Dermis blood vessel endothelial cell (primary cell): Measurements from ENCODE around the gene CBX5. TPM values are rescaled to one million over a fixed set of nuclear protein-coding genes. Genes with fewer than 3 reads are reported as not detected.
A peak's percentile ranks its signal among the peaks of the same experiment; 100 is the strongest.

Experiments used
- DNase-seq: peaks from one replicate; pipeline ENCODE4 v3.0.0; 2010
- total RNA-seq: library from RNA; depleted of rRNA; stranded (reverse); fragments of >200 nt; gene quantifications from 2 replicates; pipeline ENCODE4 v1.2.3, GENCODE V29; 2014

CBX5 gene
- total RNA-seq, 1 donor from 2014 or later: 27.6 TPM

DNA sequence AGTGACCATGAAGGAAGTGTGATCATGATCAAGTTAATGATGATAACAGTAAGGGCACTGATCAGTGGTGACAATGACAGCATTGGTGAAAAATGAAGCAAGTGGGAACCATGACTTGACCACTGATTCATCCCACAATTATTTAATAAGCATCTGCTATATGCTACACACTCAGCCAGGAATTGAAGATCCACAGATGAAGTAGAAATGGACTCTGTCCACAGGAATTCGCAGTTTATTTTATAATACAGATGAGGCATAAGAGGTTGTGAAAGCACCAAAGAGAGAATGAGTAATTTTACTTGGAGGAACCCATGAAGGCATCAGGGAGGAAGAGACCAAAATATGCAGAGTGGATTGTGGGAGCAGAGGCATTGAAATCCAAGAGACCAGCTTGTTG is 57.3 kb downstream of the CBX5 start:
- no peak for DNase-seq

DNA sequence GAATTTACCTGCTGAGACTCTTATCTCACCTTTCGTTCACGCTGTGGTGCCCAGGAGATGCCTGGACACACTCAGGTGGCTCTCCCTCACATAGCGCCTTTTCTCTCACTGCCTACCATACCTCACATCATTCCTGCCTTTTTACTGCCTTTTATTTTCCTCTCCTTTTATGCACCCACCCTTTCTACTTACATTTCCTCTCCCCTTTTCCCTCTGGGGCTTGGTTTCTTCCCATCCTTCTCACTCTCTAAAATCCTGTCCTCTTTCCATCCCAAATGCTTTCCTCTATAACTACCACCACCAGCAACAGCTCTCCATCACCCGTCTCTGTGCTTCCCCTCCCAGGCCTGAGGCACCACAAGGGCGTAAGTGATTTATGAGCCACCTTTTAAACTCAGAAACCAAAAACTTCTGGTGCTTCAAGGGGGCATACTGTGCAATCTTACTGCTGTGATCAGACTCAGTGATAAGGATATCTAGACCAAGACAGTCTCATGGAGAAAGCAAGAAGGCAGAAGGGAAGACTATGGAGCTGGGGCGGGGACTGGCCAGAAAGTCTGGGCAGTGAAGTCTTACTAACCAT is 58.4 kb downstream of the CBX5 start:
- no peak for DNase-seq

DNA sequence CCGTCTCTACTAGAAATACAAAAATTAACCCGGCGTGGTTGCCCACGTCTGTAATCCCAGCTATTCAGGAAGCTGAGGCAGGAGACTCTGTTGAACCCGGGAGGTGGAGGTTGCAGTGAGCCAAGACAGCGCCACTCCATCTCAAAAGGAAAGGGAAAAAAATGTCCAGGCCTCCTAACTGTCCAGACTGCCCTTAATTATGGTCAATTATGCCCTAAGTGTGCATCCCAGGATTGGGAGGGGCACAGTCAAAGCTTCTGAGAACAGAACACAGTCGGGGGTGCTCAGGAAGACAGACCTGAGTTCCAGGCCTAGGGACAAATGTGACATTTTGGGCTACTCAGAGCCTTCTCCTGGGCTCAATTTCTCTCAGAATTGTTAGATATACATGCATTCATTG is 59.4 kb downstream of the CBX5 start:
- no peak for DNase-seq

DNA sequence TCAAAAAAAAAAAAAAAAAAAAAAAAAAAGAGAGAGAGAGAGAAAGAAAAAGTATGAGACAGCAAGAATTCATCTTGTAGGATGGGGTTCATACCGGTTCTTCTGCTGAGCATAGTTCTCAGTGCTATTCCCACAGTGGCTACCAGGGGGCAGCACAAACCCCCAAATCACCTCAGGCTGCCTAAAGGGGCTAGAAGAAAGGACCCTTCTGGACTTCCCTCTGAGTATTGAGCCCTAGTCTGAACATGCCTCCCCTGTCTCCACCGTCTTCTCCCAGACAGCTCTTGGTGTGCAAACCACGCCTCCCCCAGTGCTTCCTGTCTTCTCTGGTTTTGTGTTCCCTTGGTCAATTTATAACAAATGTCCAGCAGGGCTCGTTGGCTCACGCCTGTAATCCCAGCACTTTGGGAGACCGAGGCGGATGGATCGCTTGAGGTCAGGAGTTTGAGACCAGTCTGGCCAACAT is 59.8 kb downstream of the CBX5 start:
- DNase-seq: peak; percentile 80

DNA sequence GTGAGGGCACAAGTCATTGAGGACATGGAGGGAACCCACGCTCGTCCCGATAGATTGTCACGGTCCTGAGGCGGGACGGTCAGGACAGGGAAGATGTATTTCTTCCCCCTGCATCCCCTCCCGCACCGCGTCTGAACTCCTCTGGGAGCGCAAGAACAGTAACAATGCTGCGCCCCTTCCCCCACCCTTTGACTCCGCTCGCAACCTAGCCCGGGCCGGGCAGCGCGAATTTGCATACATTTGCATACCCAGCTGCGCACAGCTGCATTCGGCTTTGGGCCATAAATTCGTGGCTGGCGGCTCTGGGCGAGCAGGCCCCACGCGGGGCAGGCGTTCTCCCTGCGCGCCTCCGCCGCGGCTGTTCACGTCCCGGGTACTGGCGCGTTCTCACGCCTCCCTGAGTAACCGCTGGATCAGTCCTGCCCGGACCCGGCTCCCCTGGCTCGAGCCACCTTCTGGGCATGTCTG is 62.1 kb downstream of the CBX5 start:
- DNase-seq: peak; percentile 12

DNA sequence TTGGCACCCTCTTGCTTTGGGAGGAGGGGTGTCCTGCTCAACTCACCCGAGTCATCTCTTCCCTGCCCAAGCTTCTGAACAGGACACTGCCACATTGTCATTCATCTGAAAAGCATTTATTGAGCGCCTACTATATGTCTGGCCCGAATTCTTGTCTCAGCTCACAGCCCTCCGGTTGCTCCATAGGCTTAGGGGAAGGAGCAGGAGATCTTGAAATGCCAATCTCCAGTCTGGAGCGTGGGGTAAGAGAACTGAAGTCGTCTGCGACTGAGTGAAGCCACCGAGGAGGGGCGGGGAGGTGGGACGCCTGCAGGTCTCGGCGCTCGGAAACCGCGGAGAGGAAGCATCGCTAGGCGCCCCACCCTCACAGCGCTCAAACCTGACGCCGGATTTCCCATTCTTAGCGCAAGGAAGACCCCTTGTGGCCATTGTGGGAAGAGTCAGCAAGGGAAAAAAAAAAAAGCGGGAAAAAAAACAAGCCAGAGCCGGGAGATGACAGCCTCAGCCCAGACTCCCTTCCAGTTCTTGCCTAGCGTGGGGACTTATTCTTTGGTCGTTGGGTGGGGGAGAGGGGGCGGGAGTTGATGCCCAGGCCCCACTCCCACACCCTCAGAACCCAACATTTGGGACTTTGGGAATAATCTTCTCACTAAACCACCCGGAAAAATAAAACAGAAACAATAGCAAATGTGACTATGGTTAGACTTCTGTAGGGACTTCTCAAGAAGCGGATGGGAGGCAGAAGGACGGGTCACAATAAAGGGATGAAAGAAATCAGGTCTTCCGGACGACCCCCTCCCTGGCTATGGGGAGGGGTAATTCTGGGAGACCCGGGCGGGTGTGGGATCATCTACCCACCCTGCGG is 62.9 kb downstream of the CBX5 start:
- DNase-seq: peak; percentile 85

DNA sequence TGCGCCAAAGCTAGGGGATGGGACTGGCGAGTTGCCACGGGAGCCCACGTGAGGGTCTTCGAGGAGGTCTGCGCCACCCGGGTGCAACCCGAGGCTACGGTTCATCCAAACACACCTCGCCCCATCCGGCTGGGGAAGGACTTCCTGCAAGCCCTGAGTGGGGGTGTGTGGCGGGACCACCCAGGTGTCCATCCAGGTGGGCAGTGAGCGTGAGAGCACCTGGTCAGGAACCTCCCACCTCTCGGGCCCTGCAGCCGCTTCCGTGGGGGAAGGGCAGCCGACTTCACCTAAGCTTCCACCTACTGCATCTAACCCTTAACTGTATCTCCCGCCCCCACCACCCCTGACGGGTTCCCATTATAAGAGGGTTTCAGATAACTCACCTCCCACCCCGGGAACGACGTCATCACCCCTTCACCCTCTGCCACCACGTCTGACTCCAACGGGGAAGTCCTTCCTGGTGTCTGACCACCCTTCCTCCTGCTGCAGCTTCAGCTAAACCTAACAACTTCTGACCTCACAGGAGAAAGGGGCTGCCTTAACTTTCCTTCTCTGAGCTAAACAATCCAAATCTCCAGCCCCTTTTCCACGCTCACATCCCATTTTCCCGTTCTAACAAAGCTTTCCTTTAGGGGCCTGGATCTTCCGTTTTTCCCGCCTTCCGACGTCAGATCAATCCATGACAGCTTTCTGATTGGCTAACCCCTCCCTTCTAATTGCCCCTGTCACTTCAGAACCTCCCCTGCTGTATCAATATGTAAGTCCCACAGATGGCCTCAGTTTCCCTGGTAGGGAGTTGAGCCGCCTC is 63.7 kb downstream of the CBX5 start:
- peak; percentile 18 for DNase-seq

DNA sequence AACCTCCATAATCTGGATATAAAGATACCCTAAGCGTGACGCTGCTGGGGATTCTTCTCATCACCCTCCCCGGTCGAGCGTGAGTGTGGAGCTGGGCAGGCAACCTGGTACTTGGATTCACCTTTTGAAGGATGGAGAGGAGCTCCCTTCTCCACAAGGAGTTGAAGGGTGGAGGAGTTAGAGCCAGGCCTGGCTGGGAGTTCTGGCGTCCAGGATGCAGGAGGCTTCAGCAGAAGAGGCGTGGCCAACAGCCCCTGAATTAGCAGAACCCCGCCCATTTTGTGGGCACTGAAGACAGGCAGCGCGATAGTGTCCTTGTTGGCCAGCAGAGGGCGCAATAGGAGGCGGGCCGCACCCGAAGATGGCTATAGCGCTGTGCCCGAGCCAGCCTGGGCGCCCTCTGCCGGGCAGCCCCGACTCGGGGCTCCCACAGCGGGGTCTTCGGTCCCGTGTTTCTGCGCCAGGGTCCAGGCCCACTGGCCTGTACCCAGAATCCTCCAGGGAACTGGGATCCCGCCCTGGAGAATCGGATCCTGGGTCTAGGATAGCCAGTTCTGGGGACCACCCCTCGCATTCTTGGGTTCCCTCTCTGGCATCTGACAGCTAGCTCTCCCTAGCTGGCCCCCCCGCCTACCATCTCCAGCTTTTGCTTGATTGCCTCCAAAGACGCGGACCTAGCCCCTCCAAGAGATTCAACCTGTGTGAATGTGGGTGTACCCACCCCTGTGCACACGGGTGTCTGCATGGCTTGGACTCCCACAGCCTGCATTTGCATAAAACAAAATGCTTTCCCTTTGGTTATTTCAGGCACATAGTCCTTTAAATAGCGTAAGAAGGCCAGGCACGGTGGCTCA is 65.1 kb downstream of the CBX5 start:
- peak; percentile 95 for DNase-seq

DNA sequence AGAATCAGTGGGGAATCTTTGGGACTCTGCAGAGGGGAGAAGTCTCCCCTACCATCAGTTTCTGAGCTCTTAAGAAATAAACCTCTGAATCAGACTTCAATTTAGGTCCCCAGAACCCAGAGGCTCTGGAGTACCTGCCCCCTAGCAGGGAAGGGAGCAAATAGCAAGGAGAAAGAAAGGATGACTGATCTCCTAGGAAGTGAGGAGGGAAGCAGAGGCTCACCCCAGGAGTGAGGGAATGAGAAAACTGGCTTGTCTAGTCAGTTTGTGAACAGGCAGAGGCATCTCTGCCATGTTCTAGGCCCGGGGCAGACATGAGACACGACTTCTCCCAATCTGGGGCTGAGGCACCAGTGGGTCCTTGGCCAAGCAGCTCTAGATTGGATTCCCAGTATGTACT is 66.8 kb downstream of the CBX5 start:
- no peak for DNase-seq

DNA sequence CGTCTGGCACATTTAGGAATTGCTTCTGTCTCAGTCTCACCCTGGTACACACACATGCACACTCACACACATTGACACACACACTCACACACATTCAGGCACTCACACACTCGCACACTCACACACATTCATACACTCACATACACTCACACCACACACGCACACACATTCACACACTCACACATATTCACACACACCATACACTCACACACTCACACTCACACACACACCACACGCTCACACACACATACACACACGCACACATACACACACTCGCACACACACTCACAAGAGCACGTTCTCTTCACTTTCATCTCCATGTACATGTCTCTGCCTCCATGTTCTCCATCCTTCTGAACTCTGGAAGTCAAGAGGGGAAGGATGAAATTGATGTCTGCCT is 68.0 kb downstream of the CBX5 start:
- no peak for DNase-seq

DNA sequence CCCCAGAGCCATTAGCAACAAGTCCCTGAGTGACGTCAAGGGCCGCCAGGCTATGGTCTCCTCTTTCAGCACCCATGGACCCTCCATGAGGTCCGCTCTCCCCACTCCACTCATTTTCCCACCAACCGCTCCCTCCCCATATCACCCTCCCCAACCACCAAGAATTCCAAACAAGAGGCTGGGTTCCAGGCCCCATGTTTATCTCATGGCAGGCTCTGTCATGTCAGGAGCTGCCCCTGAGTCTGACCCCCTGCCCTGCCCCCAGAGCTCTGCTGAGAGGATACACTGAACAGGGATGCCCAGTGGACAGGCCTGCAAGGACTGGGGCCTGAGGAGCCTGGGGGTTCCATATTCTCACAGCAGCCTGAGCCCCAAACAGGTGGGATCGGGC is 69.5 kb downstream of the CBX5 start:
- DNase-seq: no peak

DNA sequence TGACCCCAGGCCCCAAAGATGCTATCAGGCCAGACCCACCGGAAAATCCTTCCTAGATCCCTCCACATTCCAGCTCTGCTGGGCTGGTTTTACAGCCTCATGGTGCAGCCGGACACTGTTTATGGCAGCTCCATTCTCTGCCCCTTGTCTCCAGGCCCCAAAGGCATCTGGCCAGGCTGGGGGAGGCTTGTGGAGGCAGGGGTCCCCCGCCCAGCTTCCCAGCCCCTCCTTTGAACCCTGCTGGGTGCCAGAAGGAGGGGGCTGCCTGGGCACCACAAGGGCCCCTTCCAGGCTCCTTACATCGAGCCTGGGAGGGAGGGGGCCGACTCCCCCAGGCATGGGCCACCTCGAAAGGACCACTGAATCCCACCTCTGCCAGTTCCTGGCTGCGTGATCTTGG is 71.3 kb downstream of the CBX5 start:
- DNase-seq: no peak

DNA sequence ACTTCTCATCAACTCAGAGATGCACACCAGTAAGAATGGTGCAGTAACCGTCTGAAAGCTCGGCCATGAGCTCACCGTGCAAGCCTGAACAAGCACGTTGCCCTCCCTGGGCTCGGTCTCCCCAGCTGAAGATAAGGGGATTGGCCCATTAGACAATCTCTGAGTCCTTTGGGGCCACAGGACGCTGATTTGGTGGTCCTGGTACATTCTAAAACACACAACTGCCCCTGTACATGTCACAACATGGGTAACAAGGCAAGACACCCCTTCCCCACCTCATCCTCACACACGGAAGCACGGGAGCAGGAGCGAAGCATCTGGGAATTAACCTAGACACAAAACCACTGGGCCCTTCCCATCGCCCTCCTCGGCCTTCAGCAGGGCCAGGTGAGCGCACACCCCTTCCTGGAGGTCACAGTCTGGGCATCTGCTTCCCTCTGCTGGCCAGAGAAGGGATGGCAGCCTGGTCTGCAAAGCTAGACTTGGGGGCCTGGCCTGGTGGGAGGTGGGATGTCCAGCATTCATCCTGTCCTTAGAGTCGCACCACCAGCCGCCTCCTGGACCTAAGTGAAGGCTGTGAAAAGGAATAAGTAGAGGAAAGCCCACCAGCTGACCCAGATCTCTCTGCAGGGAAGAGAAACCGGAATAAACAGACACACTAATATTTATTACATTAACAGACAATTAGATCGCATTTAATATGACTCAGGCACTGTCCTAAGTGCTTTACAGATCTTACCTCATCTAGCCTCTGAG is 72.2 kb downstream of the CBX5 start:
- DNase-seq: peak; percentile 75

DNA sequence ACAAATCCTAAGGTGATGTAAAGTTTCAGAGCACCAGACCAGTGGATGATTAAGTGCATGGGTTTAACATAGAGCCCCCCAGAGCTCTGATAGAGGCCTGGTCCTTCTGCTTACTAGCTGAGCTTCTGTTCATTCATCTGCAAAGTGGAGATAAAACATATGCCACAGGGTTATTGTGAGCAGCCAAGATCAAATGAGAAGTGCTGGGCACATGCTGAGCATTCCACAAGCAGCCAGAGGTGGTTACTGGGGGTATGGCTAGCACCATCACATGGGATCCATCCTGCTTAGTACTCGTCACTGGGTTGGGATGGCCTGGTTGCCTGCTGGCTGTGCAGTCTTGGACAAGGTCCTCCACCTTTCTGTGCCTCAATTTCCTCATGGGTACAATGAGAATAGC is 73.1 kb downstream of the CBX5 start:
- DNase-seq: no peak

DNA sequence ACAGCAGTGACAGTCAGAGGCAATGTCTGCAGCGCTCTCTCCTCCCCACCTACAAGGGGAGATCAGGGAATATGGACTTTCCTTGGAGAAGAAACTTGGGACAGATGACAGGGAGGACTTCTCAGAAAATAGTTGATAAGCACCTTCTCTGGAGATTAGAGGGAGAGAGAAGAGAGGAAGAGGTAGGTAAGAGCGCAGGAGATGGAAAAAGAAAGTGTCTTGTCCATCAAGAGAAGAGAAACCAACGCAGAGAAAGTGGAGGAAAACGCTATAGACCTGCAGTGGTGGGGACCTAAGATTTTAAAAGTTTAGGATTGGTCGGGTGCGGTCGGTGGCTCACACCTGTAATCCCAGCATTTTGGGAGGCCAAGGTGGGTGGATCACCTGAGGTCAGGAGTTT is 75.6 kb downstream of the CBX5 start:
- no peak for DNase-seq

DNA sequence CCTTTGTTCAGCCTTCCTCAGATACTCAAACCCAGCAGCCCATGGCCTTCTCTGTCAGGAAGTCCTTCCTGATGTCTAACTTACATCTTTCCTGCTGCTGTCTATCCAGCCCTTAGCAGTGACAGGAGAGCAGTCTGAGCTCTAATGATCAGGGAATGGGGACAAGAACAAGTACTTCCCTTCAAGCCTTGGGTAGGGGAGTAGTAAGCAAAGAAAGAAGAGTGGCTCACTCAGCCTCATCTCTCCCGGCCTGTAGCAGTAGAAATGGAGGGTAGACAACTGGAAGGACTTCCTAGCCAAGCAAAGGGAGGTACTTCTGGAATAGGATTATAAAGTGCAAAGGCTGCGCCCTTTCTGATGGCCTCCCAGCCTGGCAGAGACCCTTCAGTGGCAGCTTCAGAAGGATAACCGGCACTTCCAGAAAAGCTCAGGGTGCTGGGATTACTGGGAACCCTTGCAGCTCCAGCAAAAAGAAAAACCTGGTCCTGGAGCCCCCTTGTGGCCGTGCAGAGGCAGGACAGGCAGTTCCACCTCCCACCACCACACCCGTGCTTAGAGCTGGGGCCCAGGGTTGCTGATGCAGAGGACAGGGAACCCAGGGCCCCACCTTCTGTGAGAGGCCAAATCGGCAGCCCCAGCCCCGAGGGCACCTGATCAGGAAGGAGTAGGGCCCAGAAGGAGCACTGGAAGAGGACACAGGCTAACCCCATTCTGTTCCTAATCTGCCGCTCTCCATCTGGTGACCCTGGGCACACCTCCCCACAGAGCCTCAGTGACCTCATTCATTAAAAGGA is 78.7 kb downstream of the CBX5 start:
- DNase-seq: peak; percentile 82

DNA sequence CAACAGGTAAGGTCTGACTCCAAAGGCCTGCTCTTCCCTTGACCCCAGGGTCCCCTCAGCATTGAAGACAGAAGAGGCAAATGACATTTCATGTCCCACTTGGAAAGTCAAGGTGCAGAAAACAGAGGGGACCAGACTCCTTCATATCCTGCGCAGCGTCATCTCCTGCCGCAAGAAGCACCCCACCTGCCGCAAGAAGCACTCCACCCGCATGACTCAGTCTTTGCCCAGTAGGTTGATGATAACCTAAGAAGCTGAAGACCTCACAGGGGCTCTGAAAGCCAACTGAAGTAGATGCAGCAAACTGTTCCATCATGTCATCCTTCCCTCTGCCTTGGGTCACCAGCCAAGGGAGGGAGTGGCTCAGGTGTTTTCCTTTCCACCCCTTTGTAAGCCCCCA is 79.5 kb downstream of the CBX5 start:
- DNase-seq: no peak

DNA sequence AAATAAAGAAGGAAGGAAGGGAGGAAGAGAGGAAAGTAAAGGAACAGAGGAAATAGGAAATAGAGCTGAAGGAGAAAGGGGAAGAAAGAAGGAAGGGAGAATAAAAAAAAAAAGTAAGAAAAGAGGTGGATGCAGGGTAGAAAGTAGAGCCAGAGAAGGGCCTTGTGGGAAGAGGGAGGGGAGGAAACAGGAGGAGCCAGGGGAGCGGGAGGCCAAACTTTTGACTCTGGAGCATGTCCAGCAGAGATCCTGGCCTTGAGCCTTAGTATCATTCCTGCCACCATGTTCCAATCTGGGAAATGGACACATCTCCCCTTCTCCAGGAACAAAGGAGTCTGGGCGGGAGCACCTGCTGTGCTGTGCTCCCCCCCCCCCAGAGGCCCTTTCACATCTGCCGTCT is 80.0 kb downstream of the CBX5 start:
- DNase-seq: no peak

DNA sequence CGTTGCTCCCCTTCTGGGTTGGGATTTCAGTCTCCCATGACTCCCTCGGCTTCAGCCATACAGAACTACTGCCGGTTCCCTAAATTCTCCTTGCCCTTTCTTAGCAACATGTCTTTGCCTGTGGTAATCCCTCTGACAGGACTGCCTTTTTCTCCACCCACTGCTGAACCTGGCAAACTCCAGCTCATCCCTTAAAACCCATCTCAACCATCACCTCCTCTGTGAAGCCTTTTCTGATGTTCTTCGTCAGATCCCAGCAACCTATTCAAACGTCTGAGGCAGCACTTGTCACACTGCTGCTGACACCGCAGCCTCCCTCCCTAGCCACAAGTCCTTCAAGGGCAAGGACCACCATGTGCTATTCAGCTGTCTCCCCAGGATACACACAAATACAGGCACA is 80.9 kb downstream of the CBX5 start:
- DNase-seq: no peak

DNA sequence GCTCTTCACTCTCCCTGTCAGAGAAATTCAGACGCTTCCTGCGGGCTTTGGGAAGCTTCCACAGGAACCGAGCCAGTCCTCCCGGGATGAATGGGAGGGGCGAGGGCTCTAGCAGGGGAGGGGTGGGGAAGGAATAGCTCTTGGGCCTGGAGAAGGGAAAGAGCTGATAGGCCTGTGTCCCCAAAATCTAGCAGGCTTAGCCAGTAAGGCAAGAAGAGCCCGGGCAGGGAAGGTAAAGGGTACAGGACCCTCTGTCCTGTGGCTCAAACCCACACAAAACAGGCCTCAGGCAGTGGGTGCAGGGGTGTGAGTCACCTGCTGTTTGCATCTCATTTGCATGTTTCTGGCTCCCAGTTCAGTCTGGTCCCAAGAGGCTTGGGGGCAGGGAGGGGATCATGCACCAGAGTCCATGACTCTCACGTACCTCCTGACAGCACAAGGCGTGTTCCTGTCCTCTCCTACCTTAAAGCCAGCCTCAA is 82.5 kb downstream of the CBX5 start:
- DNase-seq: no peak

DNA sequence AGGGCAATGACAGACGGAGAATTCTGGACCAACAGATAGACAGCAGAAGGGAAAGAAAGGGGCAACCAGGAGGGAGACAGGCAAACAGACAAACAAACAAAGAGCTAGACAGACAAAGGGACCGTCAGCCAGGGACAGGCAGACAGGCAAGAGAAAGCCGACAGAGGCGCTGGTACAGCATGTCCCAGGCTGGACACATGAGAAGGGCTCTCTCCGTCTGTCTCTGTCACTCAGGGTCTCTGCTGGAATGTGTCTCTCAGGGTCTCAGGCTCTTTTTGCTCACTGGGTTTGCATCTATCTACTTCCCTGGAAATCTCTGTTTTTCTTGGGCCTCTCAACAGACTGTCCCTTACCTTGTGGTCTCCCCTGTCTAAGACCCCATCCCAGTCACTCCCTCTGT is 82.9 kb downstream of the CBX5 start:
- no peak for DNase-seq
